K562 (cell line): Measurements from ENCODE around the gene SOST. TPM values are rescaled to one million over a fixed set of nuclear protein-coding genes. Genes with fewer than 3 reads are reported as not detected.
A peak's percentile ranks its signal among the peaks of the same experiment; 100 is the strongest.

Experiments
- ATAC-seq: fragments of 200-7000 bp; cut with Tn5 transposase; 3 replicates; pipeline ENCODE4 v1.9.1; 2020; ENCODE audit warnings: moderate library complexity
- BruUV-seq: library from RNA; stranded (reverse); fragments of 400-500 nt; replicated peaks from 2 replicates; lab custom pipeline; 2021; lab: Mats Ljungman, UMichigan
- CTCF ChIA-PET: fragments of 300-600 bp; formaldehyde crosslinking; extraction: SDS; loops from one replicate; lab custom pipeline; 2021; ENCODE audit warnings: low intra/inter-chr PET ratio; lab: Yijun Ruan, JAX
- POLR2A ChIA-PET: fragments of 300-600, 350-650 bp; sonication (Branson Sonifier 250); formaldehyde crosslinking; extraction: SDS; loops from one replicate; lab custom pipeline; 2021; ENCODE audit warnings: antibody characterized with exemption, inconsistent platforms; lab: Yijun Ruan, JAX
- DNase-seq, 4 experiments: peaks; one replicate each; pipeline versions ENCODE4 v3.0.0 to v3.0.0-alpha.2; 2011 to 2018; ENCODE audit warnings: low spot score in 3 of 4, mixed read lengths in 3 of 4; ENCODE audit errors: extremely low read depth in 1 of 4
- FAIRE-seq: peaks from 2 replicates; lab custom pipeline; 2011; peaks lifted over from hg19 to GRCh38; lab: Jason Lieb, UNC
- H2AFZ ChIP-seq: 2 replicates; pipeline ENCODE4 v1.6.0; 2011; ENCODE audit warnings: low read depth, low read length, control low read depth, inconsistent platforms
- H3K27ac ChIP-seq: fragments of 200-600 bp; 3 replicates; pipeline ENCODE4 v1.8.0; 2011; ENCODE audit warnings: low read depth, mild to moderate bottlenecking, control low read depth, inconsistent platforms, low read length, moderate library complexity, mixed read lengths; ENCODE audit errors: extremely low read depth
- H3K27me3 ChIP-seq, 2 experiments: fragments of 300-600 bp in 1 of 2; 2 replicates in 1 of 2; 3 replicates in 1 of 2; pipeline versions ENCODE4 v1.6.0 to v1.8.0; 2011; ENCODE audit warnings: inconsistent platforms in 2 of 2, low read length in 2 of 2, mild to moderate bottlenecking in 1 of 2, mixed read lengths in 1 of 2, moderate library complexity in 1 of 2; ENCODE audit not compliant: control insufficient read depth in 2 of 2, insufficient read depth in 2 of 2
- H3K36me3 ChIP-seq: fragments of 300-600 bp; 3 replicates; pipeline ENCODE4 v1.8.0; 2011; ENCODE audit warnings: mild to moderate bottlenecking, low read length, inconsistent platforms; ENCODE audit not compliant: control insufficient read depth, insufficient read depth
- H3K4me1 ChIP-seq, 2 experiments: fragments of 200-600 bp in 1 of 2; replicated peaks in 1 of 2; 2 replicates in 1 of 2; 3 replicates in 1 of 2; pipeline versions ENCODE4 v1.5.1 to v1.8.0; 2011; ENCODE audit warnings: inconsistent platforms in 2 of 2, low read length in 2 of 2, mild to moderate bottlenecking in 1 of 2, mixed read lengths in 1 of 2, moderate library complexity in 1 of 2; ENCODE audit not compliant: control insufficient read depth in 2 of 2, insufficient read depth in 2 of 2
- H3K4me2 ChIP-seq: 2 replicates; pipeline ENCODE4 v1.6.1; 2011; ENCODE audit warnings: low read length, control low read depth, inconsistent platforms, mixed read lengths; ENCODE audit not compliant: insufficient read depth
- H3K4me3 ChIP-seq: fragments of 200-600 bp; sonication (generic), shearing (Covaris generic); 2 replicates; pipeline ENCODE4 v1.5.1; 2016; ENCODE audit warnings: control low read depth, inconsistent platforms
- H3K79me2 ChIP-seq: fragments of 200-600 bp; 3 replicates; pipeline ENCODE4 v1.8.0; 2011; ENCODE audit warnings: low read length, inconsistent platforms; ENCODE audit not compliant: control insufficient read depth, insufficient read depth
- H3K9ac ChIP-seq, 2 experiments: 2 replicates each; pipeline versions ENCODE4 v1.6.0 to v1.6.1; 2011; ENCODE audit warnings: low read depth in 2 of 2, low read length in 2 of 2, control low read depth in 1 of 2, inconsistent platforms in 1 of 2, mild to moderate bottlenecking in 1 of 2, mixed read lengths in 1 of 2; ENCODE audit not compliant: insufficient read depth in 1 of 2
- H3K9me1 ChIP-seq: one replicate; pipeline ENCODE4 v1.6.0; 2011; ENCODE audit warnings: inconsistent platforms, mild to moderate bottlenecking, low read length, moderate library complexity; ENCODE audit not compliant: control insufficient read depth, insufficient read depth
- H3K9me3 ChIP-seq: replicated peaks from 2 replicates; pipeline ENCODE4 v1.5.1; 2011; ENCODE audit warnings: low read depth, low read length, inconsistent platforms; ENCODE audit not compliant: control insufficient read depth, insufficient read depth
- H4K20me1 ChIP-seq: replicated peaks from 2 replicates; pipeline ENCODE4 v1.6.1; 2011; ENCODE audit warnings: low read length, inconsistent platforms, mixed read lengths; ENCODE audit not compliant: control insufficient read depth, insufficient read depth
- BCOR ChIP-seq: fragments of 450-650 bp; IDR thresholded peaks from 2 replicates; pipeline ENCODE4 v1.6.1; 2016
- CHD2 ChIP-seq: IDR thresholded peaks from 2 replicates; pipeline ENCODE4 v1.6.1; 2011; ENCODE audit warnings: low read depth, low read length
- GATAD2B ChIP-seq: fragments of 450-650 bp; IDR thresholded peaks from 2 replicates; pipeline ENCODE4 v1.6.1; 2017; ENCODE audit warnings: mild to moderate bottlenecking, borderline replicate concordance
- HMG20B ChIP-seq: fragments of 250-450 bp; sonication (Bioruptor Pico); IDR thresholded peaks from 2 replicates; pipeline ENCODE4 v1.5.0; 2021; ENCODE audit warnings: mild to moderate bottlenecking
- KDM1A ChIP-seq, 2 experiments: fragments of 450-650 bp; IDR thresholded peaks; 2 replicates each; pipeline ENCODE4 v1.6.1; 2016; ENCODE audit warnings: mild to moderate bottlenecking in 2 of 2
- RBM17 ChIP-seq: fragments of 200-400 bp; formaldehyde crosslinking; IDR thresholded peaks from 2 replicates; pipeline ENCODE4 v1.6.1; 2017; ENCODE audit warnings: low read depth, mild to moderate bottlenecking, low read length, borderline replicate concordance
- RBM25 ChIP-seq: fragments of 200-400 bp; formaldehyde crosslinking; IDR thresholded peaks from 2 replicates; pipeline ENCODE4 v1.6.1; 2018; ENCODE audit warnings: low read length, low read depth, moderate library complexity; ENCODE audit not compliant: severe bottlenecking
- TEAD1 ChIP-seq, 2 experiments: fragments of 450-650 bp in 1 of 2; sonication (generic) in 1 of 2; formaldehyde crosslinking; IDR thresholded peaks; 2 replicates each; pipeline versions ENCODE4 v1.4.0 to v1.8.0; 2020 to 2022; ENCODE audit warnings: mild to moderate bottlenecking in 2 of 2, missing genetic modification reagents in 1 of 2
- WGBS: fragments of 100-300 bp; shearing (Covaris generic); methylation state at CpG from one replicate; pipeline ENCODE4 v1.1.6; 2016; ENCODE audit warnings: low coverage, mixed read lengths; ENCODE audit not compliant: insufficient coverage; ENCODE audit errors: missing lambda C conversion rate; 5-methylcytosine and 5-hydroxymethylcytosine counted together
- in situ Hi-C: fragments of 300-500 bp; cut with MboI; formaldehyde crosslinking; loops from 4 replicates; pipeline ENCODE4 v1.15.0; 2018; ENCODE audit warnings: inconsistent platforms, mixed read lengths
- intact Hi-C: fragments of 100-400 bp; cut with micrococcal nuclease; formaldehyde crosslinking; loops from 2 replicates; pipeline ENCODE4 v1.14.2; 2022
- polyA plus RNA-seq, 8 experiments: library from polyadenylated mRNA; depleted of rRNA in 4 of 8; stranded (reverse) in 5 of 8; unstranded in 3 of 8; fragments of >200 nt; fragmentation: Nextera tagmentation in 2 of 8; fragmentation: Illumina TruSeq in 1 of 8; extraction: Ambion mirVana in 2 of 8; extraction: Trizol in 1 of 8; gene quantifications; 2 replicates each; pipeline versions ENCODE4 v1.2.1 to v1.2.3, GENCODE V29; 2011 to 2014; ENCODE audit warnings: inconsistent platforms in 1 of 8, missing spikeins in 1 of 8
- total RNA-seq, 7 experiments: library from RNA; depleted of rRNA in 6 of 7; stranded (reverse); fragments of >200 nt in 6 of 7; fragmentation: Illumina TruSeq in 2 of 7; extraction: Trizol in 2 of 7; gene quantifications; 2 replicates each; pipeline versions ENCODE4 v1.2.1 to v1.2.3, GENCODE V29; 2011 to 2021; ENCODE audit warnings: low replicate concordance in 1 of 7

The SOST gene
- total and polyA plus RNA-seq, 9 of the 15 experiments (the other 6 are each of a cell fraction or from before 2014, with no cell fraction given), result not detected

DNA sequence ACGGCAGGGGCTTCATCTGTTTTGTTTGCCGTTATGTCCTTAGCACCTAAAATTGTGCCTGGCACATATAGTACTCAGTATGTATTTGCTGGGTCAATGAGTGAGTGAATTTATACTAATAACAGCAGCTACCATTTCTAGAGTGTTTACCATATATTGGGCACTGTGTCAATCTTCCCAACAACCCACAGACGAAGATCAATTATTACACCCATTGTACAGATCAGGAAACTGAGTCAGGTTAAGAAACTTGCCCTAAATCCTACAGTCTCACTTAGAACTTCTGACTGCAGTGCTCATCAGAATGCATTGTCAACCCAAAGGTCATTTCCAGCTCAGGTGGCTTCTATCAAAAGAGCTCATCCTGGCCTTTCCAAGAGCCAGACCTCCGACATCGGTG, 52.4 kb downstream of the SOST start:
- Histone ChIP-seq H2AFZ (no peak overlapping the region), H3K36me3 (no peaks in the 10 kb centered on the region)
- no peak for DNase-seq

More for the DNA sequence above, 52.4 kb downstream of the SOST start:
- no peak for ATAC-seq
- Histone ChIP-seq H3K27ac (no peak overlapping the region), H3K9ac (no peak overlapping the region), H3K4me2 (no peak overlapping the region), H3K79me2 (no peaks in the 10 kb centered on the region), H3K9me1 (no peaks in the 10 kb centered on the region), H3K4me3 (no peak overlapping the region), H3K27me3 (peaks cover 14 to 54% of the 10 kb centered on the region in 2 experiments; a peak in 4 of 5 replicates), H4K20me1 (no peaks in the 10 kb centered on the region), H3K9me3 (no peaks in the 10 kb centered on the region; the same call in 1 of the 2 replicates), H3K4me1 (peaks cover 0 to 2% of the 10 kb centered on the region in 2 experiments; a peak in 1 of 5 replicates)
- ChIA-PET CTCF (no interaction called here), POLR2A (no interaction called here)
- intact Hi-C loops, result no loop called here
- TF ChIP-seq HMG20B (CRISPR knock-in tag) (no peak), BCOR (peak; percentile 48; the same call in 1 of the 2 replicates), CHD2 (no peak), TEAD1 (CRISPR knock-in tag; IDR thresholded peaks at IDR 0.05) (no peak), KDM1A (IDR thresholded peaks at IDR 0.05) (peak; percentile 20 to 28; a peak in 2 of 4 replicates), RBM17 (no peak), GATAD2B (no peak), RBM25 (peak; percentile 75)
- FAIRE-seq, result no peak
- 3% methylated on average over 5 of the region's 5 CpGs for WGBS
- in situ Hi-C loops, result no loop called here
- BruUV-seq, result no TSS peak

Other genes starting within 250 kb of the SOST start
Only the 7 nearest of the 10 such genes appear.
- not detected in 2 replicates for gene MEOX1, start 96.9 kb downstream of the SOST start, total RNA-seq (2014; rRNA removed)
- not detected in 2 replicates for gene MEOX1, start 96.9 kb downstream of the SOST start, total RNA-seq (2014; rRNA removed; fragmentation: Illumina TruSeq; extraction: Trizol)
- gene MEOX1, start 96.9 kb downstream of the SOST start, total RNA-seq (2015; rRNA removed; fragmentation: Illumina TruSeq; extraction: Trizol), result not detected in 2 replicates
- gene MEOX1, start 96.9 kb downstream of the SOST start, total RNA-seq (2021), result not detected in 2 replicates
- not detected in 2 replicates for gene MEOX1, start 96.9 kb downstream of the SOST start, polyA plus RNA-seq (2011; rRNA removed)
- not detected in 2 replicates for gene MEOX1, start 96.9 kb downstream of the SOST start, polyA plus RNA-seq (2014; fragmentation: Illumina TruSeq; extraction: Trizol)
- not detected for gene MEOX1, start 96.9 kb downstream of the SOST start, polyA plus RNA-seq (2014; fragmentation: Nextera tagmentation; extraction: Ambion mirVana)
- gene MEOX1, start 96.9 kb downstream of the SOST start, polyA plus RNA-seq (2014; rRNA removed), result not detected in 2 replicates
- 9.4 and 13.2 TPM in 2 replicates for gene DUSP3, start 20.2 kb upstream of the SOST start, total RNA-seq (2014; rRNA removed)
- 11.9 and 12.3 TPM in 2 replicates for gene DUSP3, start 20.2 kb upstream of the SOST start, total RNA-seq (2014; rRNA removed; fragmentation: Illumina TruSeq; extraction: Trizol)
- 13.3 and 15.4 TPM in 2 replicates for gene DUSP3, start 20.2 kb upstream of the SOST start, total RNA-seq (2015; rRNA removed; fragmentation: Illumina TruSeq; extraction: Trizol)
- gene DUSP3, start 20.2 kb upstream of the SOST start, total RNA-seq (2021), result 14.4 and 15.5 TPM in 2 replicates
- gene DUSP3, start 20.2 kb upstream of the SOST start, polyA plus RNA-seq (2011; rRNA removed), result 19.8 and 20.2 TPM in 2 replicates
- 13.2 and 13.6 TPM in 2 replicates for gene DUSP3, start 20.2 kb upstream of the SOST start, polyA plus RNA-seq (2014; fragmentation: Illumina TruSeq; extraction: Trizol)
- 1 to 10 TPM; 4.1 to 5.0 TPM for gene DUSP3, start 20.2 kb upstream of the SOST start, polyA plus RNA-seq (2014; fragmentation: Nextera tagmentation; extraction: Ambion mirVana)
- gene DUSP3, start 20.2 kb upstream of the SOST start, polyA plus RNA-seq (2014; rRNA removed), result 11.9 and 13.1 TPM in 2 replicates
- not detected in 2 replicates for gene CFAP97D1, start 21.6 kb upstream of the SOST start, total RNA-seq (2014; rRNA removed)
- gene CFAP97D1, start 21.6 kb upstream of the SOST start, total RNA-seq (2014; rRNA removed; fragmentation: Illumina TruSeq; extraction: Trizol), result not detected in 2 replicates
- gene CFAP97D1, start 21.6 kb upstream of the SOST start, total RNA-seq (2015; rRNA removed; fragmentation: Illumina TruSeq; extraction: Trizol), result not detected in 2 replicates
- gene CFAP97D1, start 21.6 kb upstream of the SOST start, total RNA-seq (2021), result not detected in 2 replicates
- not detected in 2 replicates for gene CFAP97D1, start 21.6 kb upstream of the SOST start, polyA plus RNA-seq (2011; rRNA removed)
- not detected in 2 replicates for gene CFAP97D1, start 21.6 kb upstream of the SOST start, polyA plus RNA-seq (2014; fragmentation: Illumina TruSeq; extraction: Trizol)
- gene CFAP97D1, start 21.6 kb upstream of the SOST start, polyA plus RNA-seq (2014; fragmentation: Nextera tagmentation; extraction: Ambion mirVana), result not detected
- not detected in 2 replicates for gene CFAP97D1, start 21.6 kb upstream of the SOST start, polyA plus RNA-seq (2014; rRNA removed)
- gene MPP3, start 74.4 kb upstream of the SOST start, total RNA-seq (2014; rRNA removed), result 6.0 and 10.4 TPM in 2 replicates
- gene MPP3, start 74.4 kb upstream of the SOST start, total RNA-seq (2014; rRNA removed; fragmentation: Illumina TruSeq; extraction: Trizol), result 3.1 TPM in 2 replicates
- 2.2 and 2.9 TPM in 2 replicates for gene MPP3, start 74.4 kb upstream of the SOST start, total RNA-seq (2015; rRNA removed; fragmentation: Illumina TruSeq; extraction: Trizol)
- gene MPP3, start 74.4 kb upstream of the SOST start, total RNA-seq (2021), result 5.1 and 5.9 TPM in 2 replicates
- gene MPP3, start 74.4 kb upstream of the SOST start, polyA plus RNA-seq (2011; rRNA removed), result 5.3 and 6.2 TPM in 2 replicates
- 4.1 and 4.5 TPM in 2 replicates for gene MPP3, start 74.4 kb upstream of the SOST start, polyA plus RNA-seq (2014; fragmentation: Illumina TruSeq; extraction: Trizol)
- gene MPP3, start 74.4 kb upstream of the SOST start, polyA plus RNA-seq (2014; fragmentation: Nextera tagmentation; extraction: Ambion mirVana), result 1 to 10 TPM in 1 of 2 experiments, under 1 TPM in 1; 0.41 to 1.1 TPM
- gene MPP3, start 74.4 kb upstream of the SOST start, polyA plus RNA-seq (2014; rRNA removed), result 5.3 and 5.4 TPM in 2 replicates
- not detected in 2 replicates for gene CD300LG, start 88.4 kb upstream of the SOST start, total RNA-seq (2014; rRNA removed)
- gene CD300LG, start 88.4 kb upstream of the SOST start, total RNA-seq (2014; rRNA removed; fragmentation: Illumina TruSeq; extraction: Trizol), result not detected in 2 replicates
- not detected in 2 replicates for gene CD300LG, start 88.4 kb upstream of the SOST start, total RNA-seq (2015; rRNA removed; fragmentation: Illumina TruSeq; extraction: Trizol)
- gene CD300LG, start 88.4 kb upstream of the SOST start, total RNA-seq (2021), result not detected in 2 replicates
- not detected in 2 replicates for gene CD300LG, start 88.4 kb upstream of the SOST start, polyA plus RNA-seq (2011; rRNA removed)
- gene CD300LG, start 88.4 kb upstream of the SOST start, polyA plus RNA-seq (2014; fragmentation: Illumina TruSeq; extraction: Trizol), result not detected in 2 replicates
- gene CD300LG, start 88.4 kb upstream of the SOST start, polyA plus RNA-seq (2014; fragmentation: Nextera tagmentation; extraction: Ambion mirVana), result not detected
- gene CD300LG, start 88.4 kb upstream of the SOST start, polyA plus RNA-seq (2014; rRNA removed), result not detected in 2 replicates
- gene MPP2, start 148.7 kb upstream of the SOST start, total RNA-seq (2014; rRNA removed), result 0.14 and 0.41 TPM in 2 replicates
- 0.35 and 0.44 TPM in 2 replicates for gene MPP2, start 148.7 kb upstream of the SOST start, total RNA-seq (2014; rRNA removed; fragmentation: Illumina TruSeq; extraction: Trizol)
- gene MPP2, start 148.7 kb upstream of the SOST start, total RNA-seq (2015; rRNA removed; fragmentation: Illumina TruSeq; extraction: Trizol), result 0.26 and 0.33 TPM in 2 replicates
- gene MPP2, start 148.7 kb upstream of the SOST start, total RNA-seq (2021), result 0.45 and 0.53 TPM in 2 replicates
- gene MPP2, start 148.7 kb upstream of the SOST start, polyA plus RNA-seq (2011; rRNA removed), result 1.0 and 1.2 TPM in 2 replicates
- gene MPP2, start 148.7 kb upstream of the SOST start, polyA plus RNA-seq (2014; fragmentation: Illumina TruSeq; extraction: Trizol), result 0.24 and 0.28 TPM in 2 replicates
- gene MPP2, start 148.7 kb upstream of the SOST start, polyA plus RNA-seq (2014; fragmentation: Nextera tagmentation; extraction: Ambion mirVana), result under 1 TPM; 0.04 TPM
- 0.12 and 0.39 TPM in 2 replicates for gene MPP2, start 148.7 kb upstream of the SOST start, polyA plus RNA-seq (2014; rRNA removed)
- gene PPY, start 183.7 kb upstream of the SOST start, total RNA-seq (2014; rRNA removed), result not detected in 2 replicates
- not detected in 2 replicates for gene PPY, start 183.7 kb upstream of the SOST start, total RNA-seq (2014; rRNA removed; fragmentation: Illumina TruSeq; extraction: Trizol)
- gene PPY, start 183.7 kb upstream of the SOST start, total RNA-seq (2015; rRNA removed; fragmentation: Illumina TruSeq; extraction: Trizol), result not detected in 2 replicates
- gene PPY, start 183.7 kb upstream of the SOST start, total RNA-seq (2021), result not detected in 2 replicates
- gene PPY, start 183.7 kb upstream of the SOST start, polyA plus RNA-seq (2011; rRNA removed), result not detected in 2 replicates
- gene PPY, start 183.7 kb upstream of the SOST start, polyA plus RNA-seq (2014; fragmentation: Illumina TruSeq; extraction: Trizol), result not detected in 2 replicates
- not detected for gene PPY, start 183.7 kb upstream of the SOST start, polyA plus RNA-seq (2014; fragmentation: Nextera tagmentation; extraction: Ambion mirVana)
- 1.9 TPM in 1 of 2 replicates, not detected in the other for gene PPY, start 183.7 kb upstream of the SOST start, polyA plus RNA-seq (2014; rRNA removed)